Fibroblast of lung (primary cell): ENCODE measurements around the gene CGNL1. TPM values are rescaled to one million over a fixed set of nuclear protein-coding genes. Genes with fewer than 3 reads are reported as not detected.
A peak's percentile ranks its signal among the peaks of the same experiment; 100 is the strongest.

ENCODE experiments used
- DNase-seq, 2 donors: peaks; one replicate each; pipeline versions ENCODE4 v3.0.0 to v3.0.0-alpha.2; 2010; ENCODE audit warnings: low read depth in 2 of 2
- H2AFZ ChIP-seq: 2 replicates; pipeline ENCODE4 v1.5.1; 2012; ENCODE audit warnings: low read length, control low read depth, inconsistent platforms
- H3K27ac ChIP-seq: 2 replicates; pipeline ENCODE4 v1.5.1; 2011; ENCODE audit warnings: low read length, control low read depth; ENCODE audit not compliant: insufficient read depth
- H3K27me3 ChIP-seq: 2 replicates; pipeline ENCODE4 v1.5.1; 2011; ENCODE audit warnings: mild to moderate bottlenecking, low read length; ENCODE audit not compliant: control insufficient read depth, insufficient read depth
- H3K36me3 ChIP-seq: 2 replicates; pipeline ENCODE4 v1.5.1; 2011; ENCODE audit warnings: low read length; ENCODE audit not compliant: control insufficient read depth, insufficient read depth
- H3K4me1 ChIP-seq: 2 replicates; pipeline ENCODE4 v1.5.1; 2011; ENCODE audit warnings: low read length; ENCODE audit not compliant: control insufficient read depth, insufficient read depth; ENCODE audit errors: extremely low read depth
- H3K4me2 ChIP-seq: 2 replicates; pipeline ENCODE4 v1.5.1; 2011; ENCODE audit warnings: low read length, control low read depth; ENCODE audit not compliant: insufficient read depth; ENCODE audit errors: extremely low read depth
- H3K4me3 ChIP-seq, 4 experiments: fragments of 200-600 bp in 1 of 4; sonication (generic) in 1 of 4; replicated peaks in 1 of 4; 2 replicates each; pipeline ENCODE4 v1.5.1; 2011 to 2016; ENCODE audit warnings: low read length in 4 of 4, low read depth in 3 of 4, mild to moderate bottlenecking in 3 of 4, control low read depth in 2 of 4, inconsistent platforms in 1 of 4, mixed read lengths in 1 of 4; ENCODE audit not compliant: insufficient read depth in 1 of 4; ENCODE audit errors: control extremely low read depth in 1 of 4
- H3K79me2 ChIP-seq: 2 replicates; pipeline ENCODE4 v1.5.1; 2012; ENCODE audit warnings: mild to moderate bottlenecking, low read length, inconsistent platforms; ENCODE audit not compliant: control insufficient read depth, insufficient read depth
- H3K9ac ChIP-seq: 2 replicates; pipeline ENCODE4 v1.5.1; 2011; ENCODE audit warnings: mild to moderate bottlenecking, low read length, control low read depth; ENCODE audit not compliant: insufficient read depth
- H3K9me3 ChIP-seq: 2 replicates; pipeline ENCODE4 v1.5.1; 2012; ENCODE audit warnings: low read depth, low read length; ENCODE audit not compliant: control insufficient read depth, insufficient read depth
- H4K20me1 ChIP-seq: 2 replicates; pipeline ENCODE4 v1.5.1; 2011; ENCODE audit warnings: low read length; ENCODE audit not compliant: control insufficient read depth, insufficient read depth; ENCODE audit errors: extremely low read depth
- EZH2 ChIP-seq: IDR thresholded peaks from 2 replicates; pipeline ENCODE4 v1.5.1; 2012; ENCODE audit warnings: low read length, control low read depth, mild to moderate bottlenecking; ENCODE audit errors: missing control alignments
- polyA plus RNA-seq, 2 donors: library from polyadenylated mRNA; depleted of rRNA in 1 of 2; stranded (reverse) in 1 of 2; unstranded in 1 of 2; fragments of >200 nt; gene quantifications; 2 replicates each; pipeline ENCODE4 v1.2.1, GENCODE V29; 2011 to 2012; ENCODE audit warnings: missing spikeins in 1 of 2
- total RNA-seq: library from RNA; depleted of rRNA; stranded (reverse); fragments of >200 nt; gene quantifications from 2 replicates; pipeline ENCODE4 v1.2.1, GENCODE V29; 2014
- TF ChIP-seq, protein P1 (sequence below), 2 donors: IDR thresholded peaks in 1 of 2; conservative IDR thresholded peaks in 1 of 2; 1 replicate in 1 of 2; 2 replicates in 1 of 2; pipeline ENCODE4 v1.5.1; 2011 to 2012; ENCODE audit warnings: low read length in 2 of 2, control low read depth in 1 of 2, inconsistent platforms in 1 of 2, low read depth in 1 of 2, mild to moderate bottlenecking in 1 of 2

The CGNL1 gene
- total and polyA plus RNA-seq, 2 donors (not counting 1 experiment from before 2014, with no cell fraction given) = 0.18 to 6.1 TPM

DNA sequence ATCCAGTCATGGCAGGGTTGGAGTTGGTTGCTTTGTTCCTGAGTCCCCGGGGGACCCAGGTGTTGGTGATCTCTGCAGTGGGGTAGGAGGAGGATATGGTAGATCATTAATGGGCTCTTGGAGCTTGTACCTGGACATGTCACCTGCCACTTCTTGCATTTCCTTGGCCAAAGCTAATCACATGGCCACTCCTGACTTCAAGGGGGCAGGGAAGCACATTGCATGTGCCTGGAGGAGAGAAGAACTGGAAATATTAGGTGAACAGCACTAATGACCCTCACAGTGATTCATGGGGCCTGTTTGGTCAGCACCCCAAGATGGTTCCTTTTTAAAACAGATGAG, 128.3 kb downstream of the CGNL1 start:
- no peak for DNase-seq
- Histone ChIP-seq H3K4me3 (no peak overlapping the region), H4K20me1 (no peaks in the 10 kb centered on the region), H2AFZ (no peak overlapping the region), H3K36me3 (no peaks in the 10 kb centered on the region), H3K27me3 (no peaks in the 10 kb centered on the region), H3K9ac (no peak overlapping the region), H3K27ac (no peak overlapping the region), H3K4me2 (no peak overlapping the region), H3K79me2 (no peaks in the 10 kb centered on the region), H3K4me1 (no peaks in the 10 kb centered on the region), H3K9me3 (no peaks in the 10 kb centered on the region)
- TF ChIP-seq, protein P1, sequence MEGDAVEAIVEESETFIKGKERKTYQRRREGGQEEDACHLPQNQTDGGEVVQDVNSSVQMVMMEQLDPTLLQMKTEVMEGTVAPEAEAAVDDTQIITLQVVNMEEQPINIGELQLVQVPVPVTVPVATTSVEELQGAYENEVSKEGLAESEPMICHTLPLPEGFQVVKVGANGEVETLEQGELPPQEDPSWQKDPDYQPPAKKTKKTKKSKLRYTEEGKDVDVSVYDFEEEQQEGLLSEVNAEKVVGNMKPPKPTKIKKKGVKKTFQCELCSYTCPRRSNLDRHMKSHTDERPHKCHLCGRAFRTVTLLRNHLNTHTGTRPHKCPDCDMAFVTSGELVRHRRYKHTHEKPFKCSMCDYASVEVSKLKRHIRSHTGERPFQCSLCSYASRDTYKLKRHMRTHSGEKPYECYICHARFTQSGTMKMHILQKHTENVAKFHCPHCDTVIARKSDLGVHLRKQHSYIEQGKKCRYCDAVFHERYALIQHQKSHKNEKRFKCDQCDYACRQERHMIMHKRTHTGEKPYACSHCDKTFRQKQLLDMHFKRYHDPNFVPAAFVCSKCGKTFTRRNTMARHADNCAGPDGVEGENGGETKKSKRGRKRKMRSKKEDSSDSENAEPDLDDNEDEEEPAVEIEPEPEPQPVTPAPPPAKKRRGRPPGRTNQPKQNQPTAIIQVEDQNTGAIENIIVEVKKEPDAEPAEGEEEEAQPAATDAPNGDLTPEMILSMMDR (conservative IDR thresholded peaks at IDR 0.05 in 1 of 2, IDR thresholded peaks at IDR 0.05 in 1 of 2; ENCODE audit: low read depth in 1 of 2, low read length in 2 of 2) = no peak
- TF ChIP-seq EZH2 = no peak

DNA sequence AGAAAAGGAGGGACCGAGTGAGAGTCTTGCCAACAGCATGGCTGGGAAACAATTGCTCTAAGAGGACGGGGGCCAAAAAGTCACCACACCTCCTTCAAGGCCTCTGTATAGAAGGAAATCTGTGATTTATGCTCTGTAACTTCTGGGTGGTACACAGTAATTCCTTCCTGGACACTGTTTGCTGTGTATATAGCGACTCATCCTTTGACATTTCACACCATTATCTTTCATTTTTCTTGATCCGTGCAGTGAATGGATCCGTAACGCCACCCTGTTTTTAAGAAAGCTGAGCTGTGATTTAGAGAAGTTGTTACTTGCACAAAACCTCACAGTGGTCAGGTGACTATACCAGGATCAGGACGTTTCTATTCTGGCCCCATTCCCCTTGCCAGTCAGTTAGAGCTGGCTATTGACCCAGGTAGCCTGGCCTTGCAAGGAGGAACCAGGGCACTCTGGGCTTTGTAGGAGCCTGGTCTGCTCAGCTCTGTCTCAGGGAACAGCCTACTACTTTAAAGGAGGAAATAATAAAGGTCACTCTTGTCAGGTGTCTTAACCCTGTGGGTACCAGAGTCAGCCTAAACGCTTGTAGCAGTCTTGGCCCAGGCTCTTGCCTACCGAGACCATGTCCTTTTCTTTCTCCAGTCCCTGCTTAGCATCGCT, 128.9 kb downstream of the CGNL1 start:
- Histone ChIP-seq H3K4me1 (no peaks in the 10 kb centered on the region), H3K4me2 (no peak overlapping the region), H3K79me2 (no peaks in the 10 kb centered on the region), H3K9me3 (no peaks in the 10 kb centered on the region), H3K4me3 (no peak overlapping the region), H3K27ac (no peak overlapping the region), H3K9ac (no peak overlapping the region), H3K36me3 (no peaks in the 10 kb centered on the region), H4K20me1 (no peaks in the 10 kb centered on the region), H3K27me3 (no peaks in the 10 kb centered on the region), H2AFZ (no peak overlapping the region)
- DNase-seq = peak; percentile 16 to 22
- no peak for TF ChIP-seq EZH2
- TF ChIP-seq, protein P1 (conservative IDR thresholded peaks at IDR 0.05 in 1 of 2, IDR thresholded peaks at IDR 0.05 in 1 of 2; ENCODE audit: low read depth in 1 of 2, low read length in 2 of 2) = no peak

GRCh38 chr15:57505949-57506391, 129.7 kb downstream of the CGNL1 start:
- H3K9ac ChIP-seq = no peak overlapping the region
- H3K4me2 ChIP-seq = no peak overlapping the region
- H3K4me3 ChIP-seq = no peak overlapping the region
- H3K9me3 ChIP-seq = no peaks in the 10 kb centered on the region
- H3K27ac ChIP-seq = no peak overlapping the region
- TF ChIP-seq, protein P1 (conservative IDR thresholded peaks at IDR 0.05 in 1 of 2, IDR thresholded peaks at IDR 0.05 in 1 of 2; ENCODE audit: low read depth in 1 of 2, low read length in 2 of 2) = no peak
- TF ChIP-seq EZH2 = no peak
- no peak overlapping the region for H2AFZ ChIP-seq
- no peaks in the 10 kb centered on the region for H3K4me1 ChIP-seq
- H3K79me2 ChIP-seq = no peaks in the 10 kb centered on the region
- H3K27me3 ChIP-seq = no peaks in the 10 kb centered on the region
- no peaks in the 10 kb centered on the region for H3K36me3 ChIP-seq
- no peaks in the 10 kb centered on the region for H4K20me1 ChIP-seq
- DNase-seq = peak; percentile 35 to 70
